GM12864 (cell line): Measurements from ENCODE around the gene VEPH1.

Experiments
- DNase-seq: peaks from one replicate; pipeline ENCODE4 v3.0.0-alpha.2; 2011; ENCODE audit warnings: low read depth
- H3K4me3 ChIP-seq: 2 replicates; pipeline ENCODE4 v1.5.1; 2011; ENCODE audit warnings: mild to moderate bottlenecking, low read depth, low read length, control low read depth
- CTCF ChIP-seq: IDR thresholded peaks from 2 replicates; pipeline ENCODE4 v1.5.1; 2011; ENCODE audit warnings: low read depth, mild to moderate bottlenecking, moderate library complexity, low read length, control low read depth, inconsistent platforms; ENCODE audit errors: missing control alignments

VEPH1 gene

GRCh38 chr3:157526036-157526435 lies 22.8 kb upstream of the VEPH1 start:
- DNase-seq, result no peak

GRCh38 chr3:157523814-157524213 lies 20.6 kb upstream of the VEPH1 start:
- no peak overlapping the region for H3K4me3 ChIP-seq
- TF ChIP-seq CTCF, result no peak
- DNase-seq, result no peak

More at GRCh38 chr3:157526036-157526435, 22.8 kb upstream of the VEPH1 start:
- TF ChIP-seq CTCF, result no peak
- no peak overlapping the region for H3K4me3 ChIP-seq

- no peak overlapping the region for H3K4me3 ChIP-seq
- TF ChIP-seq CTCF, result no peak
- DNase-seq, result no peak
Observed at GRCh38 chr3:157522648-157523047, 19.4 kb upstream of the VEPH1 start.

- no peak for DNase-seq
- no peak overlapping the region for H3K4me3 ChIP-seq
- no peak for TF ChIP-seq CTCF
Observed at GRCh38 chr3:157520485-157521150, 17.4 kb upstream of the VEPH1 start.

GRCh38 chr3:157518881-157519280 lies 15.7 kb upstream of the VEPH1 start:
- DNase-seq, result no peak
- no peak overlapping the region for H3K4me3 ChIP-seq
- TF ChIP-seq CTCF, result no peak

- no peak for DNase-seq
- no peak for TF ChIP-seq CTCF
- H3K4me3 ChIP-seq, result no peak overlapping the region
Observed at GRCh38 chr3:157516928-157517327, 13.7 kb upstream of the VEPH1 start.

GRCh38 chr3:157515398-157515797 lies 12.2 kb upstream of the VEPH1 start:
- no peak overlapping the region for H3K4me3 ChIP-seq
- TF ChIP-seq CTCF, result no peak
- DNase-seq, result no peak
